K562 (cell line): Measurements from ENCODE around the gene OXNAD1. TPM values are rescaled to one million over a fixed set of nuclear protein-coding genes. Genes with fewer than 3 reads are reported as not detected.

Source experiments
- ARID3A ChIP-seq: IDR thresholded peaks from 2 replicates; pipeline ENCODE4 v1.6.1; 2012; ENCODE audit warnings: low read depth, low read length, improper control_type of control experiment, borderline replicate concordance
- ARNT ChIP-seq, 2 experiments: fragments of 450-650 bp; IDR thresholded peaks; 2 replicates each; pipeline ENCODE4 v1.6.1; 2016; ENCODE audit warnings: mild to moderate bottlenecking in 1 of 2
- ATF7 ChIP-seq: fragments of 450-650 bp; IDR thresholded peaks from 2 replicates; pipeline ENCODE4 v1.7.1; 2014; ENCODE audit warnings: mild to moderate bottlenecking, moderate library complexity
- CBX3 ChIP-seq, 2 experiments: IDR thresholded peaks; 1 replicate in 1 of 2; 2 replicates in 1 of 2; pipeline ENCODE4 v1.6.1; 2012; ENCODE audit warnings: inconsistent platforms in 2 of 2, low read length in 2 of 2, borderline replicate concordance in 1 of 2, control low read depth in 1 of 2
- DPF2 ChIP-seq: fragments of 450-650 bp; IDR thresholded peaks from 2 replicates; pipeline ENCODE4 v1.6.1; 2016
- ELF2 ChIP-seq: fragments of 250-450 bp; sonication (Bioruptor Pico); IDR thresholded peaks from 2 replicates; pipeline ENCODE4 v1.5.0; 2021; ENCODE audit warnings: mild to moderate bottlenecking
- ETV5 ChIP-seq: sonication (generic); formaldehyde crosslinking; IDR thresholded peaks from 2 replicates; pipeline ENCODE4 v1.4.0; 2020; ENCODE audit warnings: low read depth, mild to moderate bottlenecking, missing genetic modification reagents
- FOXM1 ChIP-seq, 2 experiments: fragments of 450-650 bp in 1 of 2; sonication (generic) in 1 of 2; formaldehyde crosslinking in 1 of 2; IDR thresholded peaks; 2 replicates each; pipeline versions ENCODE4 v1.6.1 to v1.9.0; 2017 to 2022; ENCODE audit warnings: low read depth in 2 of 2, mild to moderate bottlenecking in 2 of 2, missing genetic modification reagents in 1 of 2, moderate library complexity in 1 of 2
- GABPA ChIP-seq: fragments of 200-800 bp; sonication (Bioruptor generic); conservative IDR thresholded peaks from 2 replicates; pipeline ENCODE4 v1.6.1; 2016; ENCODE audit warnings: low read depth, missing genetic modification characterization, missing compliant biosample characterization
- LEF1 ChIP-seq: fragments of 450-650 bp; IDR thresholded peaks from 2 replicates; pipeline ENCODE4 v1.6.1; 2016; ENCODE audit warnings: mild to moderate bottlenecking
- MEF2D ChIP-seq: conservative IDR thresholded peaks from 2 replicates; pipeline ENCODE4 v1.6.1; 2016; ENCODE audit warnings: low read depth, missing genetic modification characterization, missing compliant biosample characterization
- MTA1 ChIP-seq: fragments of 450-650 bp; IDR thresholded peaks from 2 replicates; pipeline ENCODE4 v1.6.1; 2017; ENCODE audit warnings: borderline replicate concordance
- MTA2 ChIP-seq: fragments of 450-650 bp; IDR thresholded peaks from 2 replicates; pipeline ENCODE4 v1.6.1; 2016; ENCODE audit warnings: low read depth
- MTA3 ChIP-seq: fragments of 450-650 bp; formaldehyde crosslinking; IDR thresholded peaks from 2 replicates; pipeline ENCODE4 v1.6.1; 2017; ENCODE audit warnings: mild to moderate bottlenecking, borderline replicate concordance
- NBN ChIP-seq: fragments of 450-650 bp; IDR thresholded peaks from 2 replicates; pipeline ENCODE4 v1.6.1; 2016; ENCODE audit warnings: low read depth, mild to moderate bottlenecking
- RBFOX2 ChIP-seq: fragments of 200-400 bp; formaldehyde crosslinking; IDR thresholded peaks from 2 replicates; pipeline ENCODE4 v1.6.1; 2017; ENCODE audit warnings: low read depth, mild to moderate bottlenecking, low read length, moderate library complexity
- RBM39 ChIP-seq: fragments of 200-400 bp; formaldehyde crosslinking; optimal IDR thresholded peaks from 2 replicates; pipeline ENCODE3; 2018; ENCODE audit warnings: low read depth, low read length
- SMARCE1 ChIP-seq: fragments of 450-650 bp; IDR thresholded peaks from 2 replicates; pipeline ENCODE4 v1.7.1; 2016; ENCODE audit warnings: mild to moderate bottlenecking
- STAT5A ChIP-seq: IDR thresholded peaks from 2 replicates; pipeline ENCODE4 v1.6.1; 2012; ENCODE audit warnings: low read length, inconsistent platforms, borderline replicate concordance
- TCF7 ChIP-seq: sonication (generic); IDR thresholded peaks from 2 replicates; pipeline ENCODE4 v1.6.1; 2016; ENCODE audit warnings: antibody characterized with exemption, borderline replicate concordance
- TRIM24 ChIP-seq, 2 experiments: fragments of 450-650 bp; IDR thresholded peaks; 2 replicates each; pipeline ENCODE4 v1.6.1; 2016
- USF1 ChIP-seq: sonication (generic); formaldehyde crosslinking; IDR thresholded peaks from 2 replicates; pipeline ENCODE4 v1.9.0; 2022; ENCODE audit warnings: mild to moderate bottlenecking, missing genetic modification reagents
- polyA plus RNA-seq, 8 experiments: library from polyadenylated mRNA; depleted of rRNA in 4 of 8; stranded (reverse) in 5 of 8; unstranded in 3 of 8; fragments of >200 nt; fragmentation: Nextera tagmentation in 2 of 8; fragmentation: Illumina TruSeq in 1 of 8; extraction: Ambion mirVana in 2 of 8; extraction: Trizol in 1 of 8; gene quantifications; 2 replicates each; pipeline versions ENCODE4 v1.2.1 to v1.2.3, GENCODE V29; 2011 to 2014; ENCODE audit warnings: inconsistent platforms in 1 of 8, missing spikeins in 1 of 8
- total RNA-seq, 7 experiments: library from RNA; depleted of rRNA in 6 of 7; stranded (reverse); fragments of >200 nt in 6 of 7; fragmentation: Illumina TruSeq in 2 of 7; extraction: Trizol in 2 of 7; gene quantifications; 2 replicates each; pipeline versions ENCODE4 v1.2.1 to v1.2.3, GENCODE V29; 2011 to 2021; ENCODE audit warnings: low replicate concordance in 1 of 7
- TF ChIP-seq, protein P1 (sequence below), 2 experiments: fragments of 200-800 bp in 1 of 2; sonication (Bioruptor generic) in 1 of 2; sonication (generic) in 1 of 2; formaldehyde crosslinking in 1 of 2; IDR thresholded peaks in 1 of 2; conservative IDR thresholded peaks in 1 of 2; 2 replicates each; pipeline versions ENCODE4 v1.5.0 to v1.6.1; 2016 to 2020; ENCODE audit warnings: missing compliant biosample characterization in 1 of 2, missing genetic modification characterization in 1 of 2, missing genetic modification reagents in 1 of 2
- TF ChIP-seq, protein P2 (sequence below): fragments of 200-800 bp; sonication (Bioruptor generic); IDR thresholded peaks from 2 replicates; pipeline ENCODE4 v1.6.1; 2017; ENCODE audit warnings: missing genetic modification characterization, missing compliant biosample characterization

Gene OXNAD1
- total and polyA plus RNA-seq, 9 of the 15 experiments (the other 6 are each of a cell fraction or from before 2014, with no cell fraction given) = 12.8 to 44.4 (median 41.1) TPM

- peak; percentile 84 for TF ChIP-seq ETV5 (CRISPR knock-in tag)
- peak; percentile 53 for TF ChIP-seq ATF7
- peak; percentile 99 for TF ChIP-seq DPF2
- TF ChIP-seq CBX3 (IDR thresholded peaks at IDR 0.05; ENCODE audit: borderline replicate concordance in 1 of 2, low read length in 2 of 2) = peak in 1 of 2 experiments; percentile 83; a peak in 2 of 3 replicates
- TF ChIP-seq MTA3 = 0 out of 2 replicates have a peak, but pooled peaks have one; percentile 31
- TF ChIP-seq USF1 = no peak
- TF ChIP-seq TRIM24 (IDR thresholded peaks at IDR 0.05) = peak; percentile 24 to 42; a peak in 1 of 4 replicates
- TF ChIP-seq ARNT (IDR thresholded peaks at IDR 0.05) = 0 out of 4 replicates have a peak, but pooled peaks of 1 of the 2 experiments have one; percentile 47
- peak; percentile 86; the same call in 1 of the 2 replicates for TF ChIP-seq ARID3A
- no peak for TF ChIP-seq TCF7
- peak; percentile 24; the same call in 1 of the 2 replicates for TF ChIP-seq MTA1
- no peak for TF ChIP-seq RBFOX2
- TF ChIP-seq MTA2 = peak; percentile 23; the same call in 1 of the 2 replicates
- peak; percentile 69; the same call in 1 of the 2 replicates for TF ChIP-seq LEF1
- peak; percentile 25 for TF ChIP-seq STAT5A
- TF ChIP-seq SMARCE1 = peak; percentile 98
- peak; percentile 89 for TF ChIP-seq NBN
- no peak for TF ChIP-seq MEF2D (tag)
- TF ChIP-seq RBM39 = no peak
- TF ChIP-seq GABPA (tag) = 0 out of 2 replicates have a peak, but pooled peaks have one; percentile 44
- 0 out of 2 replicates have a peak, but pooled peaks have one; percentile 24 for TF ChIP-seq ELF2 (CRISPR knock-in tag)
- TF ChIP-seq FOXM1 (IDR thresholded peaks at IDR 0.05; ENCODE audit: low read depth) = peak; percentile 43; the same call in 1 of the 2 replicates
- no peak for TF ChIP-seq FOXM1 (CRISPR knock-in tag; IDR thresholded peaks at IDR 0.05; ENCODE audit: low read depth)
- TF ChIP-seq, protein P1, sequence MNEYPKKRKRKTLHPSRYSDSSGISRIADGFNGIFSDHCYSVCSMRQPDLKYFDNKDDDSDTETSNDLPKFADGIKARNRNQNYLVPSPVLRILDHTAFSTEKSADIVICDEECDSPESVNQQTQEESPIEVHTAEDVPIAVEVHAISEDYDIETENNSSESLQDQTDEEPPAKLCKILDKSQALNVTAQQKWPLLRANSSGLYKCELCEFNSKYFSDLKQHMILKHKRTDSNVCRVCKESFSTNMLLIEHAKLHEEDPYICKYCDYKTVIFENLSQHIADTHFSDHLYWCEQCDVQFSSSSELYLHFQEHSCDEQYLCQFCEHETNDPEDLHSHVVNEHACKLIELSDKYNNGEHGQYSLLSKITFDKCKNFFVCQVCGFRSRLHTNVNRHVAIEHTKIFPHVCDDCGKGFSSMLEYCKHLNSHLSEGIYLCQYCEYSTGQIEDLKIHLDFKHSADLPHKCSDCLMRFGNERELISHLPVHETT (CRISPR knock-in tag; conservative IDR thresholded peaks at IDR 0.05 in 1 of 2, IDR thresholded peaks at IDR 0.05 in 1 of 2) = no peak
- TF ChIP-seq, protein P2, sequence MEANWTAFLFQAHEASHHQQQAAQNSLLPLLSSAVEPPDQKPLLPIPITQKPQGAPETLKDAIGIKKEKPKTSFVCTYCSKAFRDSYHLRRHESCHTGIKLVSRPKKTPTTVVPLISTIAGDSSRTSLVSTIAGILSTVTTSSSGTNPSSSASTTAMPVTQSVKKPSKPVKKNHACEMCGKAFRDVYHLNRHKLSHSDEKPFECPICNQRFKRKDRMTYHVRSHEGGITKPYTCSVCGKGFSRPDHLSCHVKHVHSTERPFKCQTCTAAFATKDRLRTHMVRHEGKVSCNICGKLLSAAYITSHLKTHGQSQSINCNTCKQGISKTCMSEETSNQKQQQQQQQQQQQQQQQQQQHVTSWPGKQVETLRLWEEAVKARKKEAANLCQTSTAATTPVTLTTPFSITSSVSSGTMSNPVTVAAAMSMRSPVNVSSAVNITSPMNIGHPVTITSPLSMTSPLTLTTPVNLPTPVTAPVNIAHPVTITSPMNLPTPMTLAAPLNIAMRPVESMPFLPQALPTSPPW = peak; percentile 32; the same call in 1 of the 2 replicates
Measured at GRCh38 chr3:16309558-16309957, 44.5 kb downstream of the OXNAD1 start (continued).
